Amygdala (tissue), 56 donors: ENCODE results near the gene CCNL1.
"Not testable (repeated sequence)": the region's sequence is repeated elsewhere in the genome, so short reads cannot be mapped to it uniquely, and the experiment has no call there.

Experiments used
- DNase-seq, 56 donors: peaks; one replicate each; lab custom pipeline; 2025; lab: John Stamatoyannopoulos, UW

Gene CCNL1

GRCh38 chr3:157173343-157173742, 13.4 kb upstream of the CCNL1 start:
- not testable (repeated sequence) for DNase-seq

DNA sequence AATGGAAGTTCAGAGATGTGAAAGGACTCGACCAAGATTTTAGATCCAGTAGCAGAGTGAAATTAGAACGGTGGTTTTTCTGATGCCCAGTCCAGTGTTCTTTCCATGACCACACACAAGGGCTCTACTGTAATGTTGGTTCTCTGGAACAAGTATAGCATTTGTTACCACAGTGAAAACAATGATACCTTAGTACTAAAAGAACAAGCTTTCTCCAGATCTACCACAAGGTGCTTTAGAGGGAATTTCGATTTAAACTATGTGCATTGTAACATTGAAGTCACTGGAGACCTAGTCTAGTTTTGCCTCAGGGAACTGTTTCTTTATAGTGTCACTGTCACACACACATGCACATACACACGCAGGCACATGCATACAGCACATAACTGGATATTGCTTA, 12.8 kb upstream of the CCNL1 start:
- no peak for DNase-seq

GRCh38 chr3:157170861-157171260, 10.9 kb upstream of the CCNL1 start:
- DNase-seq = no peak

- DNase-seq = no peak
Measured at GRCh38 chr3:157167371-157168042, 7.6 kb upstream of the CCNL1 start.

DNA sequence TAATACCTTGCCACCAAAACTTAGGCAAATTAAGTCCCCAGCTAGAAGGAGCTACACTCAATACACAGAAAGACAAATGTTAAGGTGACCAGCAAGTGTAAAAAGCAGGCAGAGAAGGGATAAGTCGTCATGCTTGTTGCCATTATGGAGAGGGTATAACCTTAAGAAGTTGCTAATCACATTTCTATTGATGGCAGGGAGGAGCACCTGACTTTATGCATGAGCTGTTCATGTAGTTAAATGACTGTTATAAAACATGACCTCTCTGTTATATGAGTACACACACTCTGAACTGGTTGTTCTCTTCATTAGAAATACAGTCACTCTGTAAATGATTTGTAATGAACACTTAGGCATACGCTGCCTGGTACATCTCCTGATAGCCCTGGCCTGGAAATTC, 6.6 kb upstream of the CCNL1 start:
- no peak for DNase-seq

DNA sequence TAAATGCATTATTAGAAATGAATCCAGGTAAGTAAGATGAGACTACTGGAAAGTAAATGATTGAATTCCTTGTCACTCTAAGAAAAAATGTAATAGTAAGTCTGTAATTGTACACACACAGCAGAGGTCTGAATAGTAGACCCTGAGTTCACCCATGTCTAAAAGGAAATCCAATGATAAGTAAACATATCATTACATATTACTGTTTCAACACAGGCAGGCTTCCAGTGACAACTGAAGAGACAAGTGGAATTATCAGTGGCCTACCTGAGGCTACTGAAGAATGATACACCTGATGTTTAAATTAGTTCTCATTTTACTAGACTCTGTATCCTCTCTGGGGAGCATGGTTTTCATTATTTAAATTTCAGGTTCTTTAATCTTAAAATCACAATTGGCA, 6.2 kb upstream of the CCNL1 start:
- DNase-seq = no peak

- DNase-seq = no peak
Measured at GRCh38 chr3:157163217-157163953, 3.4 kb upstream of the CCNL1 start.

DNA sequence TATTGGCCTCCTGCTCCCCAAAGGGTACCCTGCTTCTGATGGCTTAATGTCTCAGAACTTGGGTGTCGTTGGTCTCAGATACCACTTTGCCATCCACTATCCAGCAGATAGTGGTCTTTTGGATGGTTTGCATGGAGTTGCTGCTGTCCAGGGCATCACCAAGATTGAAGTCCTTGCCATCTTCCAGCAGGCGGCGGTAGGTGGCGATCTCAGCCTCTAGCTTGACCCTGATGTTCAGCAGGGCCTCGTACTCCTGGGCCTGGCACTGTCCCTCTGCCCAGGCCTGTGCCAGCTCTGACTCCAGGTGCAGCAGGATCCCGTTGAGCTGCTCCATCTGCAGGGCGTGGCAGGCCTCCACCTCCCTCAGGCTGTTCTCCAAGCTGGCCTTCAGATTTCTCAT, 2.7 kb upstream of the CCNL1 start:
- DNase-seq = not testable (repeated sequence)

GRCh38 chr3:157160658-157161424, 894 bp upstream of the CCNL1 start:
- peak in 19 of 56 donors; percentile 10 to 84 (median 61) for DNase-seq

- peak in 24 of 56 donors; percentile 13 to 74 (median 48) for DNase-seq
Measured at GRCh38 chr3:157159037-157159761, 748 bp downstream of the CCNL1 start.

DNA sequence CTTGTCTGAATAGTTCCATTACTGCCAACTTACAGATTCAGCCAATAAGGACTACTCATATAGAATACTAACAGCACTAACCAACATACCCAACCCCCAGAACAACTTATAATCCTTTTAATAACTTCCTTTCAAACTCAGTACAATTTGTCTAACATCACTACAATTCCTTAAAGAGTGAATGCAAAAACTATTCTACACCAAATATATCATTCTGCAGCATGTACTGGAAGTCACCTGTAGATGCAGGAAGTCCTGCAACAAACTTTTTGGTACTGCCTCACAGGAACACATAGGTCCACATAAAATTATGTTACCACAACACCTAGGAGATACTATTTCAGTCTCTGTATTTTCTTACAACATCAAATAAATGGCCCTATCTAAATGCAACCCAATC, 2.1 kb downstream of the CCNL1 start:
- DNase-seq = no peak

DNA sequence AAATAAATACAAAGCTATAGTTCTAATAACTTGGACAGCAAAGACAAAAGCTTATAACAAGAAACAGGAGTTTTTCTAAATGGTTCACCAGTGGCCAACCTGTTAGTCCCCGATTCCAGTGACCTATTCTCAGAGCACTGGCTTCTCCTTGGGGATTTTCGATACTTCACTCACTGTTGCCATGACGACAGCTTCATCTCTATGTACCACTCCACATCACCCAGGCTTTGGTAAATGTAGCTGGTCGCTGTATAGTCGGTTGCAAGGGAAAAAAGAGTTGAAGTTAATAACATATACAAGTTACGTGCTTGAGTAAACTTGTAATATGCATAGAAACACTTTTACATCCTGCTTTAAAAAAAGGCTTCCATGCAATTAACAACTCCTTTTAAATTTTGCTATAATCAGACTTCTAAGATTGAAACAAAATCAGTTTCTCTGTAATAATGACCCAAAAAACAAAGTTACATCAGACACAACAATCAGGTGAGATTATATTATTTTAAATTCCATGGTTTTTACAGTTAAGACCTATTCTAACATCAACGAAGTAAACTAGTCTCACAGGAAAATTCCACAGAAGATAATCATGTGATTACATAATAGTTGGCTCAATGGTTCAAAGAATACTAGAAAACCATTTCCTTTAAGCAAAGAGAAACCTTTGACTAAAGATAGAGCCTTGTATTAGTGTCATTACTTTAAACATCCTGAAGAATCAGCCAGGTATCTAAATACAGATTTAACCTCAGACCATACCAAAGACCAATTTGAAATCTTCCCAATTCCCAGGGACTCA, 2.9 kb downstream of the CCNL1 start:
- DNase-seq = no peak

GRCh38 chr3:157155591-157155990, 4.4 kb downstream of the CCNL1 start:
- DNase-seq = no peak

- DNase-seq = no peak
Measured at GRCh38 chr3:157154563-157155330, 5.2 kb downstream of the CCNL1 start.

DNA sequence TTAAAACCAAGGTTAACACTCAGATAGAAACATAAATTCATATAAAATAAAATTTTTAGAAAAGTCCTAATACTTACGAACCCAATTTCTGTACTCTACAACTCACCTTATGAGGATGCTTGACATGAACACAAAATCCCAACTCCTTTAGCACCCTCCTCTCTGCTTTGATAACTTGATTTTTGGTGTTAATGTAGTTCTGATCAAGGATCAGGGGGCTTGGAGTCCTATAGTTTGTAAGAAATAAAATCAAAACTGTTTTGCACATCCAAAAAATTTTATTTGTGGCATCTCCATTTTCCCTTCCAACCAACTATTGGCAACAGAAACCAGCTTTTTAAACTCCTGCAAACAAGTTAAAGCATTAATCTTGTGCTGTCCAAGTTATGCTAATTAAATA, 7.0 kb downstream of the CCNL1 start:
- DNase-seq = no peak

GRCh38 chr3:157152438-157152837, 7.5 kb downstream of the CCNL1 start:
- no peak for DNase-seq

- no peak for DNase-seq
Measured at GRCh38 chr3:157151627-157152026, 8.3 kb downstream of the CCNL1 start.

DNA sequence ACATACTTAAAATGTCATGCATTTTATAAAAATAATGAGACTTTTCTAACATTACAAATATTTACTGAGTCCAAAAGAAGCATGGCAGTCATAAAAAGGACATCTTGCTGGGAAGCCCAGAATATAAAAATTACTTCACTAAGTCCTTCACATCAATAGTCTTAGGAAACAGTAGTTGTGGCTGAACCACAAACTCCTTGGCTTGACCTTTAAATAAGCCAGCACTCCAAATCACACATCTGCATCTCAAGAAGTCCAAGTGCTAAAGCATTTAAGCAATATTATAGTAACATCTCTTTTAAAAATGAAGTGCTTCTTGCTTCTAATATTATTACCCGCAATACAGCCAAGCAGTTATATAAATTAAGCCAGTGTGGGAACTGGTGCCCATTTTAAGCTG, 8.8 kb downstream of the CCNL1 start:
- no peak for DNase-seq

- no peak for DNase-seq
Measured at GRCh38 chr3:157149136-157149696, 10.7 kb downstream of the CCNL1 start.
